ENCODE results near the gene NME5. TPM values are rescaled to one million over a fixed set of nuclear protein-coding genes. Genes with fewer than 3 reads are reported as not detected.

NME5 gene
- total RNA-seq, 5 donors from 2014 or later (not counting 1 experiment from before 2014, with no cell fraction given), result not detected

- Histone ChIP-seq H3K27me3 (replicated peaks in 1 of 2; ENCODE audit: control insufficient read depth in 2 of 2, extremely low read depth in 1 of 2, insufficient read depth in 2 of 2, low read length in 1 of 2) (peaks cover 0 to 3% of the 10 kb centered on the region in 2 experiments), H3K36me3 (ENCODE audit: control insufficient read depth in 2 of 2, extremely low read depth in 1 of 2, insufficient read depth in 1 of 2, low read length in 1 of 2) (no peaks in the 10 kb centered on the region), H3K4me1 (ENCODE audit: control insufficient read depth in 1 of 2, extremely low read depth in 1 of 2, insufficient read depth in 2 of 2, low read length in 2 of 2) (no peaks in the 10 kb centered on the region), H3K9me3 (no peaks in the 10 kb centered on the region), H3K27ac (ENCODE audit: low read length) (no peak overlapping the region), H3K4me3 (ENCODE audit: control insufficient read depth in 1 of 2, extremely low read depth in 1 of 2, low read length in 1 of 2) (no peak overlapping the region)
- Mint-ChIP-seq H3K27ac (no peak overlapping the region), H3K27me3 (peaks cover 3 to 7% of the 10 kb centered on the region in 2 donors), H3K4me3 (no peak overlapping the region), H3K4me1 (no peaks in the 10 kb centered on the region), H3K9me3 (no peaks in the 10 kb centered on the region), H3K36me3 (no peaks in the 10 kb centered on the region)
- ATAC-seq (replicated peaks in 1 of 4) (no peak), DNase-seq (no peak)
- WGBS (ENCODE audit: insufficient coverage), result 82% methylated on average over 2 of the region's 6 CpGs
- ChIA-PET POLR2A (no interaction called here), CTCF (no interaction called here)
Measured at GRCh38 chr5:138105709-138106108, 33.5 kb downstream of the NME5 start.

- H3K36me3 ChIP-seq (ENCODE audit: control insufficient read depth in 2 of 2, extremely low read depth in 1 of 2, insufficient read depth in 1 of 2, low read length in 1 of 2), result no peaks in the 10 kb centered on the region
- H3K9me3 Mint-ChIP-seq, result no peaks in the 10 kb centered on the region
- no peaks in the 10 kb centered on the region for H3K9me3 ChIP-seq
- H3K27me3 Mint-ChIP-seq, result peaks cover 6 to 14% of the 10 kb centered on the region in 2 donors
- no peaks in the 10 kb centered on the region for H3K36me3 Mint-ChIP-seq
- WGBS (ENCODE audit: insufficient coverage), result no CpG with 5 or more reads among the region's 3 CpGs
- POLR2A ChIA-PET, result no interaction called here
- CTCF ChIA-PET, result interaction anchor here in 1 of 2 donors (0.6 kb wide), 1 partner anchor 939 kb away, joined by 3 read pairs; no protein-coding TSS in a partner anchor
- H3K4me3 Mint-ChIP-seq, result no peak overlapping the region
- no peak overlapping the region for H3K4me3 ChIP-seq (ENCODE audit: control insufficient read depth in 1 of 2, extremely low read depth in 1 of 2, low read length in 1 of 2)
- peaks cover 0 to 3% of the 10 kb centered on the region in 2 experiments for H3K27me3 ChIP-seq (replicated peaks in 1 of 2; ENCODE audit: control insufficient read depth in 2 of 2, extremely low read depth in 1 of 2, insufficient read depth in 2 of 2, low read length in 1 of 2)
- H3K4me1 ChIP-seq (ENCODE audit: control insufficient read depth in 1 of 2, extremely low read depth in 1 of 2, insufficient read depth in 2 of 2, low read length in 2 of 2), result no peaks in the 10 kb centered on the region
- no peak overlapping the region for H3K27ac Mint-ChIP-seq
- ATAC-seq (replicated peaks in 1 of 4), result no peak
- no peaks in the 10 kb centered on the region for H3K4me1 Mint-ChIP-seq
- no peak for DNase-seq
- H3K27ac ChIP-seq (ENCODE audit: low read length), result no peak overlapping the region
Measured at GRCh38 chr5:138103319-138103637, 36.0 kb downstream of the NME5 start.

GRCh38 chr5:138102454-138103318 is 36.5 kb downstream of the NME5 start:
- Mint-ChIP-seq H3K4me3 (no peak overlapping the region), H3K27ac (no peak overlapping the region), H3K36me3 (no peaks in the 10 kb centered on the region), H3K9me3 (no peaks in the 10 kb centered on the region), H3K4me1 (peaks cover 0 to under 1% (median 0%) of the 10 kb centered on the region in 3 donors), H3K27me3 (peaks cover 6 to 14% of the 10 kb centered on the region in 2 donors)
- peaks cover 0 to 8% of the 10 kb centered on the region in 2 experiments for H3K27me3 ChIP-seq (replicated peaks in 1 of 2; ENCODE audit: control insufficient read depth in 2 of 2, extremely low read depth in 1 of 2, insufficient read depth in 2 of 2, low read length in 1 of 2)
- no peak overlapping the region for H3K27ac ChIP-seq (ENCODE audit: low read length)
- H3K4me3 ChIP-seq (ENCODE audit: control insufficient read depth in 1 of 2, extremely low read depth in 1 of 2, low read length in 1 of 2), result no peak overlapping the region
- POLR2A ChIA-PET, result interaction anchor here in 1 of 2 donors (0.6 kb wide), 1 partner anchor 103 kb away, joined by 3 read pairs; no protein-coding TSS in a partner anchor
- no peaks in the 10 kb centered on the region for H3K36me3 ChIP-seq (ENCODE audit: control insufficient read depth in 2 of 2, extremely low read depth in 1 of 2, insufficient read depth in 1 of 2, low read length in 1 of 2)
- DNase-seq (no peak), ATAC-seq (replicated peaks in 1 of 4) (no peak)
- H3K4me1 ChIP-seq (ENCODE audit: control insufficient read depth in 1 of 2, extremely low read depth in 1 of 2, insufficient read depth in 2 of 2, low read length in 2 of 2), result no peaks in the 10 kb centered on the region
- H3K9me3 ChIP-seq, result no peaks in the 10 kb centered on the region
- CTCF ChIA-PET, result interaction anchor here in 1 of 2 donors (0.6 kb wide), 1 partner anchor 397 kb away, joined by 3 read pairs; no protein-coding TSS in a partner anchor
- WGBS (ENCODE audit: insufficient coverage), result 66% methylated on average over 4 of the region's 7 CpGs

GRCh38 chr5:138096997-138097828 is 42.0 kb downstream of the NME5 start:
- no peaks in the 10 kb centered on the region for H3K9me3 Mint-ChIP-seq
- no peak overlapping the region for H3K27ac ChIP-seq (ENCODE audit: low read length)
- H3K4me3 ChIP-seq (ENCODE audit: control insufficient read depth in 1 of 2, extremely low read depth in 1 of 2, low read length in 1 of 2), result no peak overlapping the region
- POLR2A ChIA-PET, result interaction anchor here in 1 of 2 donors (0.5 kb wide), 1 partner anchor 76 kb away, joined by 3 read pairs; no protein-coding TSS in a partner anchor
- peaks cover 6 to 8% of the 10 kb centered on the region in 2 donors for H3K27me3 Mint-ChIP-seq
- no peak for DNase-seq
- WGBS (ENCODE audit: insufficient coverage), result 92% methylated on average over 5 of the region's 11 CpGs
- H3K4me3 Mint-ChIP-seq, result no peak overlapping the region
- H3K36me3 Mint-ChIP-seq, result no peaks in the 10 kb centered on the region
- peaks cover 32 to 56% (median 34%) of the 10 kb centered on the region in 3 donors for H3K4me1 Mint-ChIP-seq
- H3K9me3 ChIP-seq, result no peaks in the 10 kb centered on the region
- H3K36me3 ChIP-seq (ENCODE audit: control insufficient read depth in 2 of 2, extremely low read depth in 1 of 2, insufficient read depth in 1 of 2, low read length in 1 of 2), result no peaks in the 10 kb centered on the region
- no peak overlapping the region for H3K27ac Mint-ChIP-seq
- peaks cover 7 to 42% of the 10 kb centered on the region in 2 experiments for H3K4me1 ChIP-seq (ENCODE audit: control insufficient read depth in 1 of 2, extremely low read depth in 1 of 2, insufficient read depth in 2 of 2, low read length in 2 of 2)
- H3K27me3 ChIP-seq (replicated peaks in 1 of 2; ENCODE audit: control insufficient read depth in 2 of 2, extremely low read depth in 1 of 2, insufficient read depth in 2 of 2, low read length in 1 of 2), result peaks cover 0 to 12% of the 10 kb centered on the region in 2 experiments
- no peak for ATAC-seq (replicated peaks in 1 of 4)
- CTCF ChIA-PET, result no interaction called here

- peaks cover 34 to 56% (median 36%) of the 10 kb centered on the region in 3 donors for H3K4me1 Mint-ChIP-seq
- POLR2A ChIA-PET, result no interaction called here
- peak overlapping the region in 1 of 2 donors; percentile 35 for H3K27ac Mint-ChIP-seq
- H3K27me3 Mint-ChIP-seq, result peaks cover 6 to 8% of the 10 kb centered on the region in 2 donors
- Histone ChIP-seq H3K4me3 (ENCODE audit: control insufficient read depth in 1 of 2, extremely low read depth in 1 of 2, low read length in 1 of 2) (no peak overlapping the region), H3K4me1 (ENCODE audit: control insufficient read depth in 1 of 2, extremely low read depth in 1 of 2, insufficient read depth in 2 of 2, low read length in 2 of 2) (peaks cover 8 to 47% of the 10 kb centered on the region in 2 experiments), H3K27me3 (replicated peaks in 1 of 2; ENCODE audit: control insufficient read depth in 2 of 2, extremely low read depth in 1 of 2, insufficient read depth in 2 of 2, low read length in 1 of 2) (peaks cover 0 to 9% of the 10 kb centered on the region in 2 experiments), H3K9me3 (no peaks in the 10 kb centered on the region), H3K36me3 (ENCODE audit: control insufficient read depth in 2 of 2, extremely low read depth in 1 of 2, insufficient read depth in 1 of 2, low read length in 1 of 2) (no peaks in the 10 kb centered on the region), H3K27ac (ENCODE audit: low read length) (no peak overlapping the region)
- DNase-seq, result no peak
- no peak for ATAC-seq (replicated peaks in 1 of 4)
- H3K4me3 Mint-ChIP-seq, result peak overlapping the region in 1 of 3 donors; percentile 11
- H3K9me3 Mint-ChIP-seq, result no peaks in the 10 kb centered on the region
- WGBS (ENCODE audit: insufficient coverage), result 80% methylated on average over 1 of the region's 2 CpGs
- CTCF ChIA-PET, result no interaction called here
- H3K36me3 Mint-ChIP-seq, result no peaks in the 10 kb centered on the region
Measured at GRCh38 chr5:138096363-138096762, 42.9 kb downstream of the NME5 start.

Measured in T-cell (primary cell).